Rectal smooth muscle tissue (tissue), 1 donor: ENCODE data around the gene AKAP6.

Experiments used
- H3K27ac ChIP-seq: one replicate; pipeline ENCODE4 v1.7.0; 2013; ENCODE audit warnings: low read depth, low read length, inconsistent platforms
- H3K27me3 ChIP-seq: one replicate; pipeline ENCODE4 v1.7.0; 2013; ENCODE audit warnings: low read length; ENCODE audit not compliant: control insufficient read depth, insufficient read depth
- H3K36me3 ChIP-seq: one replicate; pipeline ENCODE4 v1.7.0; 2013; ENCODE audit warnings: low read length; ENCODE audit not compliant: control insufficient read depth, insufficient read depth
- H3K4me1 ChIP-seq: one replicate; pipeline ENCODE4 v1.7.0; 2013; ENCODE audit warnings: low read length; ENCODE audit not compliant: control insufficient read depth, insufficient read depth
- H3K4me3 ChIP-seq: one replicate; pipeline ENCODE4 v1.7.0; 2013; ENCODE audit warnings: low read length
- H3K9ac ChIP-seq: one replicate; pipeline ENCODE4 v1.7.0; 2013; ENCODE audit warnings: low read length

AKAP6 gene

GRCh38 chr14:32650030-32650429, 320.9 kb downstream of the AKAP6 start:
- H3K4me1 ChIP-seq = no peaks in the 10 kb centered on the region
- H3K36me3 ChIP-seq = no peaks in the 10 kb centered on the region
- H3K9ac ChIP-seq = no peak overlapping the region

GRCh38 chr14:32650665-32651064, 321.6 kb downstream of the AKAP6 start:
- Histone ChIP-seq H3K4me3 (no peak overlapping the region), H3K27ac (no peak overlapping the region), H3K9ac (no peak overlapping the region), H3K4me1 (no peaks in the 10 kb centered on the region), H3K36me3 (no peaks in the 10 kb centered on the region), H3K27me3 (no peaks in the 10 kb centered on the region)

More at GRCh38 chr14:32650030-32650429, 320.9 kb downstream of the AKAP6 start:
- Histone ChIP-seq H3K27ac (no peak overlapping the region), H3K27me3 (no peaks in the 10 kb centered on the region), H3K4me3 (no peak overlapping the region)

- Histone ChIP-seq H3K9ac (no peak overlapping the region), H3K36me3 (no peaks in the 10 kb centered on the region), H3K4me1 (no peaks in the 10 kb centered on the region), H3K27ac (no peak overlapping the region), H3K4me3 (no peak overlapping the region), H3K27me3 (no peaks in the 10 kb centered on the region)
Measured at GRCh38 chr14:32654106-32654505, 325.0 kb downstream of the AKAP6 start.

- Histone ChIP-seq H3K9ac (no peak overlapping the region), H3K27me3 (no peaks in the 10 kb centered on the region), H3K4me3 (no peak overlapping the region), H3K4me1 (no peaks in the 10 kb centered on the region), H3K27ac (no peak overlapping the region), H3K36me3 (no peaks in the 10 kb centered on the region)
Measured at GRCh38 chr14:32656601-32657000, 327.5 kb downstream of the AKAP6 start.

- no peak overlapping the region for H3K27ac ChIP-seq
- no peaks in the 10 kb centered on the region for H3K4me1 ChIP-seq
- no peaks in the 10 kb centered on the region for H3K36me3 ChIP-seq
- H3K9ac ChIP-seq = no peak overlapping the region
- no peaks in the 10 kb centered on the region for H3K27me3 ChIP-seq
- no peak overlapping the region for H3K4me3 ChIP-seq
Measured at GRCh38 chr14:32657081-32657480, 328.0 kb downstream of the AKAP6 start.

GRCh38 chr14:32661216-32661615, 332.1 kb downstream of the AKAP6 start:
- no peak overlapping the region for H3K9ac ChIP-seq
- no peaks in the 10 kb centered on the region for H3K36me3 ChIP-seq
- no peaks in the 10 kb centered on the region for H3K27me3 ChIP-seq
- no peaks in the 10 kb centered on the region for H3K4me1 ChIP-seq
- no peak overlapping the region for H3K27ac ChIP-seq
- H3K4me3 ChIP-seq = no peak overlapping the region

GRCh38 chr14:32662211-32662610, 333.1 kb downstream of the AKAP6 start:
- no peaks in the 10 kb centered on the region for H3K4me1 ChIP-seq
- H3K27me3 ChIP-seq = no peaks in the 10 kb centered on the region
- H3K36me3 ChIP-seq = no peaks in the 10 kb centered on the region
- no peak overlapping the region for H3K27ac ChIP-seq
- H3K4me3 ChIP-seq = no peak overlapping the region
- H3K9ac ChIP-seq = no peak overlapping the region

GRCh38 chr14:32666308-32666707, 337.2 kb downstream of the AKAP6 start:
- Histone ChIP-seq H3K9ac (no peak overlapping the region), H3K4me1 (no peaks in the 10 kb centered on the region), H3K36me3 (no peaks in the 10 kb centered on the region), H3K27ac (no peak overlapping the region), H3K27me3 (no peaks in the 10 kb centered on the region), H3K4me3 (no peak overlapping the region)

- Histone ChIP-seq H3K36me3 (no peaks in the 10 kb centered on the region), H3K27ac (no peak overlapping the region), H3K27me3 (no peaks in the 10 kb centered on the region), H3K4me3 (no peak overlapping the region), H3K4me1 (no peaks in the 10 kb centered on the region), H3K9ac (no peak overlapping the region)
Measured at GRCh38 chr14:32667287-32667686, 338.2 kb downstream of the AKAP6 start.

- Histone ChIP-seq H3K9ac (no peak overlapping the region), H3K4me3 (no peak overlapping the region), H3K36me3 (no peaks in the 10 kb centered on the region), H3K27ac (no peak overlapping the region), H3K27me3 (no peaks in the 10 kb centered on the region), H3K4me1 (no peaks in the 10 kb centered on the region)
Measured at GRCh38 chr14:32667791-32668190, 338.7 kb downstream of the AKAP6 start.

- Histone ChIP-seq H3K9ac (no peak overlapping the region), H3K27me3 (no peaks in the 10 kb centered on the region), H3K4me1 (no peaks in the 10 kb centered on the region), H3K27ac (no peak overlapping the region), H3K4me3 (no peak overlapping the region), H3K36me3 (no peaks in the 10 kb centered on the region)
Measured at GRCh38 chr14:32669391-32669790, 340.3 kb downstream of the AKAP6 start.

GRCh38 chr14:32675433-32675832, 346.3 kb downstream of the AKAP6 start:
- H3K9ac ChIP-seq = no peak overlapping the region
- no peaks in the 10 kb centered on the region for H3K36me3 ChIP-seq
- no peaks in the 10 kb centered on the region for H3K4me1 ChIP-seq
- no peak overlapping the region for H3K27ac ChIP-seq
- H3K27me3 ChIP-seq = no peaks in the 10 kb centered on the region
- no peak overlapping the region for H3K4me3 ChIP-seq

- Histone ChIP-seq H3K9ac (no peak overlapping the region), H3K36me3 (no peaks in the 10 kb centered on the region), H3K27ac (no peak overlapping the region), H3K4me3 (no peak overlapping the region), H3K4me1 (no peaks in the 10 kb centered on the region), H3K27me3 (no peaks in the 10 kb centered on the region)
Measured at GRCh38 chr14:32677129-32677780, 348.2 kb downstream of the AKAP6 start.
